Measurements from ENCODE around the gene RGS17.

- TF ChIP-seq CTCF (conservative IDR thresholded peaks at IDR 0.05; ENCODE audit: low read length) (no peak), EZH2phosphoT487 (IDR thresholded peaks at IDR 0.05; ENCODE audit: borderline replicate concordance) (no peak)
Measured at GRCh38 chr6:153083869-153084268, 47.2 kb downstream of the RGS17 start.
